Prostate gland (tissue), 2 donors: Measurements from ENCODE around the gene ZDHHC19.

Source experiments
- POLR2A ChIP-seq: fragments of 450-650 bp; IDR thresholded peaks from one replicate; pipeline ENCODE4 v1.6.1; 2016; ENCODE audit warnings: antibody characterized with exemption, mild to moderate bottlenecking
- TF ChIP-seq, protein P1 (sequence below), 4 experiments: fragments of 200-600 bp in 2 of 4; fragments of 450-650 bp in 2 of 4; sonication (generic) in 2 of 4; IDR thresholded peaks; 1 replicate in 3 of 4; 2 replicates in 1 of 4; pipeline ENCODE4 v1.5.1; 2016 to 2019; ENCODE audit warnings: antibody characterized with exemption in 4 of 4, mild to moderate bottlenecking in 2 of 4, moderate library complexity in 2 of 4

DNA sequence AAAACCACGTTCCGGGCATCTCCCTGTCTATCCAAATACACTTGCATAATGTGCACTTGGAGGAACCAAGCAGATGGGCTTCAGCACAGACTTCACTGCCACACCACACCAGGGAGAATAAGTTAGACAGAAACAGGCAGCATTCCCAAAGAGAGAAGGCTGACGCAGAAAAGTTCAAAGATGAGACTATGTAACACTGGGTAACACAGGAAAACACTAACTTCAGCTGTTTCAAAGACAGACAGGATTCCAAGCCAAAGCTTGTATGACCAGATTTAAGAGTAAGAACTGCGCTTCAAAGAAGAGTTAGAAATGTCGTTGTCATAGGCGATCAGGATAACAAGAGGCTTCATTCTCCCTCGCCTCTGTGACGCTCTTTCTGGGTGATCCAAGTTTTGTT lies 25.0 kb upstream of the ZDHHC19 start:
- TF ChIP-seq, protein P1, sequence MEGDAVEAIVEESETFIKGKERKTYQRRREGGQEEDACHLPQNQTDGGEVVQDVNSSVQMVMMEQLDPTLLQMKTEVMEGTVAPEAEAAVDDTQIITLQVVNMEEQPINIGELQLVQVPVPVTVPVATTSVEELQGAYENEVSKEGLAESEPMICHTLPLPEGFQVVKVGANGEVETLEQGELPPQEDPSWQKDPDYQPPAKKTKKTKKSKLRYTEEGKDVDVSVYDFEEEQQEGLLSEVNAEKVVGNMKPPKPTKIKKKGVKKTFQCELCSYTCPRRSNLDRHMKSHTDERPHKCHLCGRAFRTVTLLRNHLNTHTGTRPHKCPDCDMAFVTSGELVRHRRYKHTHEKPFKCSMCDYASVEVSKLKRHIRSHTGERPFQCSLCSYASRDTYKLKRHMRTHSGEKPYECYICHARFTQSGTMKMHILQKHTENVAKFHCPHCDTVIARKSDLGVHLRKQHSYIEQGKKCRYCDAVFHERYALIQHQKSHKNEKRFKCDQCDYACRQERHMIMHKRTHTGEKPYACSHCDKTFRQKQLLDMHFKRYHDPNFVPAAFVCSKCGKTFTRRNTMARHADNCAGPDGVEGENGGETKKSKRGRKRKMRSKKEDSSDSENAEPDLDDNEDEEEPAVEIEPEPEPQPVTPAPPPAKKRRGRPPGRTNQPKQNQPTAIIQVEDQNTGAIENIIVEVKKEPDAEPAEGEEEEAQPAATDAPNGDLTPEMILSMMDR (IDR thresholded peaks at IDR 0.05), result no peak
- TF ChIP-seq POLR2A, result no peak
